GM19468 (cell line): Measurements from ENCODE around the gene MKLN1.

ENCODE experiments used
- ATAC-seq: cut with Tn5 transposase; IDR thresholded peaks from one replicate; pipeline ENCODE4 v1.9.1; 2021; ENCODE audit warnings: mild to moderate bottlenecking, moderate library complexity, moderate number of reproducible peaks; ENCODE audit not compliant: unreplicated experiment; ENCODE audit errors: extremely low read depth

The MKLN1 gene

DNA sequence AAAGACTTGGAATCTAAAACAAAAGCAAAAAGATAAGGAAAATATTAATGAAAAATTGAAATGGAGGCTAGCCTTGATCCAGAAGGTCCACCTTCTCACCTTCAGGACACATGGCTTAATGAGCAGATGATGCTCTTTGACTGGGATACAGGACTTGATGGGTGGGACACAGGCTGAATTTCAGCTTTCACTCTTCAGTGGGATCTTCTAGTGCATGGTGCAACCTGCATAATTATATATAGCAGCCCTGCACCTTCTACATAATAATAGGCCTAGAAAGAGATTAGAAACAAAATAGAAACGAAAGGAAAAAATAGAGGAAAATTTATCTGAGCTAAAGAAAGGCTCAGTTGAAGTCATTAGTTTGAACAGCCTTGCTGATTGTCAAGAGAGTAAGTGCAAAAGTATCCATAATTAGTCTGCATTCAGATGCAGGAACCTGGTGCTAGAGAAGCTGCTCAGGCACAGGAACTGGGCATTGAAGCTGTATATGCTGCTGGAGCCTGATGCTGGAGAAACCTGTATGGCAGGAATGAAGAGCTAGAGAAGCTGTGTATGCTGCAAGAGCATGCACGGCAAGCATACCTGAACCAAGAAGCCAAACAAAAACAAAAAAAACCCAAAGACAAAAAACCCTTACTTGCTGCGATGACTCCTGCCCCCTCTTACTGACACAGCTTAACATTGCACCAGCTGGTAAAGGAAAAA is 19.4 kb downstream of the MKLN1 start:
- ATAC-seq, result no peak

DNA sequence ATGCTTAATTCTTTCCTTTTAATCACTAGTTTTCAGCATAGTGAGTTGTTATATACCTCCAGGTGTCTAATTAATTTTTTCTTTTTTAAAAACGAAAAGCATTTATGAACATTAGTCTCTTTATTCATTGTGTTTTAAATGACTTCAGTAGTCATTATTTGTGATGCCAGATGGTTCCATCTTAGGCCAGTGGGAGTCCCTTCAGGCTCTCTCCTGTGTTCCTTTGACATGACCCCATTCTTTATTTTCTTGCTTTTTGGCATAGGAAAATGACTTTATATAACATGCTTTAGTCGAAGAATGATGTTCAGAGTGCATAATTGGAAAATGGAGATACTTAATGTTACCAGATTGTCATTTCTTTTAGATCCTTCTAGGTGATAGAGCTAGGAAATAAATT is 24.4 kb downstream of the MKLN1 start:
- no peak for ATAC-seq

DNA sequence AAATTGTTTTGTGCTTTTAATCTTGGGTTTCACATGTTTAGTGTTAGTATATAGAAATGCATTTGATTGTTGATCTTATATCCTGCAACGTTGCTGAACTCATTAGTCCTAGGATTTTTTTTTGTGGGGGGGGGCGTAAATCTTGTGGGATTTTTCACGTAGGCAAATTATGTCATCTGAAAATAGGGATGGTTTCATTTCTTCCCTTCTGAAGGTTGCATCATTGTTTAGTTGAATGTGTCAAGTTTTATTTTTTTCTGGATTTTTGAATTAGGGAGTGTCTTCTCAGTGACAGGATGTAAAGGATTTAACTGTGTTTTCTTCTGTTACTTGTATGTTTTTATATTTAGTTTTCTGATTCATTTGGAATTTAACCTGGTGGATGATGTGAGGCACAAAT is 26.7 kb downstream of the MKLN1 start:
- no peak for ATAC-seq

DNA sequence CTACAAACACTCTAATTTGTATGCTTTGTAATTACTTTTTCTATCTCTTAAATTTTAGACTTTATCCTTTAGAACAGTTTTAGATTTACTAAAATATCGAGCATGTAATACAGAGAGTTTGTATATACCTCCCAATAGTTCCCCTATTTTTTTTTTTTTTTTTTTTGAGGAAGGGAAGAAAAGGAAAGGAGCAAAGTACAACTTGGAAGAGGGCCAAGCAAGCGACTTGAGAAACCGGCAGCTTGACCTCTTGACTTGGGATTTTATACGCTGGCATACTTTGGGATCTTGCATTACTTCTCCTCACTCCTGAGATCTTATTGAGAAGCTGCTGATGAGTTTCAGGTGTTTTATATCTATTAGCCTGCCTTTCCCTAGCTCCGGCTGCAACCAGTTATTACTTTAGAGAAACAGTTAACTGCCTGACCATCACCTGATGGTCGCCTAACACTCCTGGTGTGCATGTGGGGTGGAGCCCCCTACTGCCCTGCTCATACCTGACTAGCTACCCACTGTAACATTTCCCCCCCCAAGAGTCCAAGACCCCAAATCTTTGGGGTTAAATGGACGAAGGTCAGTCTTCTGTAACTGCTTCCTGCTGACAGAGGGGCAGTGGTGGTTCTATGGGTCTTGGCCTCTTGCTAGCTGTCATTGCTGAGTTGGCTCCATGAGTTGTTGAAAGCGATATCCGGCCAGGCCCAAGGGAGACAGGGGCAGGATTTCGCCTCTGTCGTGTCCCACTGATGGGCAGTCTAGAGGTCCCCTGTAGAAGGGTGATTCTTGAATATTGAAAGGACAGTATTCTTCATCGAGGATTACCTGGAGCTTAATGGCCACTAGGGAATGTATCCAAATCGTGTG is 28.5 kb downstream of the MKLN1 start:
- ATAC-seq, result no peak

DNA sequence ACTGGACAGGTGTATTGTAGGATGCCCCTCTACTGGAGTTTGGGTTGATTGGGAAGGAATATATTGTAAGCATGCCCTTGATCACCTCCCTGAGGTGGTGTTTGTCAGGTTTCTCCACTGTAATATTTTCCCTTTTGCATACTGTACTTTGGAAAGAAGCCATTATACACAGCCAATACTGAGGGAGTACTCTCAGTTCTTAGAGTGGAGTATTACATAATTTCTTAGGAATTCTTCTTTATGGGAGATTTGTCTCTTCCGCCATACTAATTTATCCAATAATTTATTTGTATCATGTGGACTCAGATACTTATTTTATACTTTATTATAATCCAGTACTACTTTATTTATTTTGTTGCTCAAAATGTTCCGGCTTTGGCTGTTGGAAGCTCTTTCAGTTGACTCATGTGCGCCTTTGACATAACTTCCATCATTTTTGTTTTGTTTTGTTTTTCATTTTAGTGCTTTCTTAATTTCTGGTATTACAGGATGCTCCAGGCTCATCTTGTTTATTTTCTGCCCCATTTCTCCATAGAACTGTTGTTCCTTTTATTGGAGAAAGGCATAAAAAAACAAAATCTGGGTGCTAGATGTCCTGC is 29.7 kb downstream of the MKLN1 start:
- ATAC-seq, result no peak

DNA sequence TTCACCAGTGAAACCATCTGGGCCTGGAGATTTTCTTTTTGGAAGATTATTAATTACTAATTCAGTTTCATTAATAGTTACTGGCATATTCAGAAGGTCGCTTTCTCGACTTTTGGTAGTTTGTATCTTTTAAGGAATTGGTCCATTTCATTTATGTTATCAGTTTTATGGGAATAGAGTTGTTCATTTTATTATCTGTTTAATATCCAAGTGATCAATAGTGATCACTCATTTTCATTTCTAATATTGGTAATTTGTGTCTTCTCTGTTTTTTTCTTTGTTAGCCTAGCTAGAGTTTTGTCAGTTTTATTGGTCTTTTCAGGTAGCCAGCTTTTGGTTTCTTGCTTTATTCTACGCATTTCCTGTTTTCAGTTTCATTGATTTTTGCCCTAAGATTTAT is 31.0 kb downstream of the MKLN1 start:
- ATAC-seq, result no peak

DNA sequence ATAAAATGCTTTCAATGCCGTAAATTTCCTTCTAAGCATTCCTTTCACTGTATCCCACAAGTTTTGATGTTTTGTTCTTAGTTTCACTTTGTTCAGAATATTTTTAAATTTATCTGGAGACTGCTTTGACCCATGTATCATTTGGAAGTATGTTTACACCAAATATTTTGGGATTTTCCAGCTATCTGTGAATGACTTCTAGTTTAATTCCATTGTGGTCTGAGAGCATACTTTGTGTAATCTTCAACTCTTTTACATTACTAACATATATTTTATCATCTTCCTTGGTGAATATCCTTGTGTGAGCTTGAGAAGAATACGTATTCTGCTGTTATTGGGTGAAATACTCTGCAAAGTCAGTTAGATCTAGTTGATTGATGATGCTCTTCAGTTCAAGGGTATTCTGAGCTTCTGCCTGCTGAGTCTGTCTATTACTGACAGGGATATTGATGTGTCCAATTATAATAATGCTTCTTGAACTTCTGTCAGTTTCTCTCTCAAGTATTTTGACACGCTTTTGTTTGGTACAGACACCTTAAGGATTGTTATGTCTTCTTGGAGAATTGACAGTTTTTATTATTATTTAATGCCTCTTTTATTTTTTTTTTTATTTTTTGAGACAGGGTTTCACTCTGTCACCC is 31.6 kb downstream of the MKLN1 start:
- ATAC-seq, result no peak

DNA sequence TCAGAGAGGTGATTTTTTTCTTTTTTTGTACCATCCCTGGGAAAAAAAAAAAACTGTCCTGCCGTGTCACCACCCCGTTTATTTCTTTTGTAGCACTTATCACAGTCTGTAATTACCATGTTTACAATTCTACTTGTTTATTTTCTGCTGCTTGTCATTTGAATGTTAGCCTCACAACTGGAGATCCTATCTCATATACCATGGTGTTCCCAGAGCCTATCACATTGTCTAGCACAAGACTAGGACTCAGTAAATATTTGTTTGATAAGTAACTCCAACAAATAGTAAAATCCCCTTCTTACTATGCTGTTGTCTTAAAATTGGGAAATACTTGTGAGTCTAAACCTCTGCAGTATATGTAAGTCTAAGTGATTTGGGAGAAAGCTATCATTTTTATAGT is 36.0 kb downstream of the MKLN1 start:
- ATAC-seq, result no peak

DNA sequence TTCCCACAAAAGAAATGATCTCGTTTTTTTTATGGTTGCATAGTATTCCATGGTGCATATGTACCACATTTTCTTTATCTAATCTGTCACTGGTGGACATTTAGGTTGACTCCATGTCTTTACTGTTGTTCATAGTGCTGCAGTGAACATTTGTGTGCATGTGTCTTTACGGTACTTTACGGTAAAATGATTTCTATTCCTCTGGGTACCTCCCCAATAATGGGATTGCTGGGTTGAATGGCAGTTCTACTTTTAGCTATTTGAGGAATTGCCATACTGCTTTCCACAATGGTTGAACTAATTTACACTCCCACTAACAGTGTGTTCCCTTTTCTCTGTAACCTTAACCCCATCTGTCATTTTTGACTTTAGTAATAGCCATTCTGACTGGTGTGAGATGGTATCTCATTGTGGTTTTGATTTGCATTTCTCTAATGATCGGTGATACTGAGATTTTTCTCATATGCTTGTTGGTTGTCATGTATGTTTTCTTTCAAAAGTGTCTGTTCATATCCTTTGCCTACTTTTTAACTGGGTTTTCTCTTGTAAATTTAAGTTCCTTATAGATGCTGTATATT is 37.2 kb downstream of the MKLN1 start:
- no peak for ATAC-seq

DNA sequence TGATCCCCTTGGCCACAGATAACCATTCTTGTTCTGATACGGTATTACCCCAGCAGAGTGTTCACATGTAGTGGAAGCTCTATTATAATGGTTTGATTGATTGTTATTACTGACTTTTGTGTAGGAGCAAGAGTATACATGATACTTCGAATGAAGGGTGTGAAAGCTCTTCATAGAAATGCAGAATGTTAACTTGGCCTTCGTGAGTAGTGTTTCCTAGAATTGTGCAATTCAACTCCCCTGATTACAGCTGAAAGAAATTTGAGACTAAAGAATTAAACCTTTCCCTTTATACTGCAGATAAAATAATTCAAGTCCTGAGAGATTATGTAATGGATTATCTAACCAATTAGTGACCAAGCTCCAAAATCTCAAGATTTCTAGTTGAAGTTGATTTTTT is 38.2 kb downstream of the MKLN1 start:
- no peak for ATAC-seq

DNA sequence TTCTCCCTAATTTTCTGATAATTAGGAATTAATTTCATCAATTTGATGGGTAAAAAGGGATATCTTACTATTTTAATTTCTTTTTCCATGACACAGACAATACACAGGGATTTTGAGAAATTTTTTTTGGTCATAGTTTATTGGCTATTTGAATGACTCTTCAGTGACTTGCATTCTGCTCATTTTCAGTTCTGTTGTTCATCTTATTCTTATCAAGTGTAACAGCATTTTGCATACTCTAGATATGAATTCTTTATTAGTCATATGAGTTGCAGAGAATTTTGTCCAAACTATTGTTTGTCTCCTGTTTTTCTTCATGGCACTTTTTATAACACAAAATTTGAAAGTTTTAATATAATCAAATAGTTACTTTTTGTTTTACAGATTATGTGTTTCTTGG is 41.7 kb downstream of the MKLN1 start:
- ATAC-seq, result no peak

DNA sequence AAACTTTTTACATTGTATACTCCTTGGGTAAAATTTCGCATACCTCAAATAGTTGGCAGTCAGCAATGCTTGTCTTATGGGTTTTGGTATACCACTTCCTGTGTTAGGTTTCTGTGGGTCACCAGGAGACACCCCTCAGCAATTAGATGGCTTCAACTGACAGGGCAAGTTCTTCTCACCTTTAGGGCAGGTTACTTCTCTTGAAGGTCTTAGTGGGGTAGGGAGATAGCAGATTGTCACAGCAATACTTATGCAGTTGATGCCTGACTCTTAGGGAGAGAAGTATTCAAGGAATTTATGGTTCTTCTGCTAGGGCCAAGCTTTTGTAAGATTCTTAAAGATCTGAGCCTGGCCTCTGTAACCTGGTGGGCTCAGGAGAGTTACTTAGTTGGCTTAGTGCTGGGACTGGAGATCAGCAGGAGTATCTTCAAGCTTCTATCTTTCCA is 42.9 kb downstream of the MKLN1 start:
- ATAC-seq, result peak; percentile 74

DNA sequence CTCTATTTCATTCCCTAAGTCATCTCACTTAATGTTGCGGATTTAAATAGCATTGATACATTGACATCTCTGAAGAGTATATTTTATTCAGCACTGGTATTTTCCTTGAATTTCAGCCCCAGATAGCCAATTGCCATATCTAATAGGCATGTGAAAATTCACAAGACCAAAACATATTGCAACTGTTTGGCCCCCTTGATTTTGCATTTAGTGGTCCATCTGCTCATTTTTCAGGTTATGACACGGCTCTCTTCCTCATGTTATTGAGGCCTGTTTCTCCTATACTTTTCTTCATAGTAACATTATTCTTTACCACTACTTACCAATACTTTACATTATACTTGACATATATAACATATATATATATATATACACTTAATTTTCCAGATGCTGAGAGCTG is 43.7 kb downstream of the MKLN1 start:
- no peak for ATAC-seq

DNA sequence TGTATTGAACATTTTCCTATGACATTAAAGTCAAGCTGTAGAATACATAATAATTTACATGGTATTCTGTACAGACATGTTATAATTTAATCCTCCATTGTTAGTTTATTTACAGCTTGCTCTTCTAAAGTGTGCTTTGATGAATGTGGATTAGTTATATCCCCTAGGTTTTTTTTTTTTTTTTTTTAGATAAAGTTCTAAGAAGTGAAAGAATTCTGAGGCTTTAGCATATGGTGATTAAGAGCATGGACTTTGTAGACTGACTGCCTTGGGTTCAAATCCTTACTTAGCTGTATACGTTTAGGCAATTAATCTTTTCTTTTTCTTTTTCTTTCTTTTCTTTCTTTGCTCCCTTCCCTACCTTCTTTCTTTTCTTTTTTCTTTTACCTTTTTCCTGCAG is 44.9 kb downstream of the MKLN1 start:
- ATAC-seq, result no peak

DNA sequence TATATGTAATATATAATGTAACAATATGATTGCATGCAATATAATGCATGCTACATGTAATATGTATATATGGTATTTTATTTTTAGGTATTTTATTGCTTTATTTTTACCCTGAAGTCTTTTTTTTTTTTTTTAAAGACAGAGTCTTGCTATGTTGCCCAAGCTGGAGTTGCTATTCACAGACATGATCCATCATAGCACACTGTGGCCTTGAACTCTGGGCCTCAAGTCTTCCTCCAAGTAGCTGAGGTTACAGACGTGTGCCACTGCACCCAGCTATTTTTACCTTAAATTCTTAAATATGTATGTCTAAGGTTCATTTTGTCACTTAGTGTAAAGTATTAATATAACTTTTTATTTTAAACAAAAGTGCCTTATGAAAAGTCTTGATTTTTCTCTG is 47.1 kb downstream of the MKLN1 start:
- ATAC-seq, result no peak

DNA sequence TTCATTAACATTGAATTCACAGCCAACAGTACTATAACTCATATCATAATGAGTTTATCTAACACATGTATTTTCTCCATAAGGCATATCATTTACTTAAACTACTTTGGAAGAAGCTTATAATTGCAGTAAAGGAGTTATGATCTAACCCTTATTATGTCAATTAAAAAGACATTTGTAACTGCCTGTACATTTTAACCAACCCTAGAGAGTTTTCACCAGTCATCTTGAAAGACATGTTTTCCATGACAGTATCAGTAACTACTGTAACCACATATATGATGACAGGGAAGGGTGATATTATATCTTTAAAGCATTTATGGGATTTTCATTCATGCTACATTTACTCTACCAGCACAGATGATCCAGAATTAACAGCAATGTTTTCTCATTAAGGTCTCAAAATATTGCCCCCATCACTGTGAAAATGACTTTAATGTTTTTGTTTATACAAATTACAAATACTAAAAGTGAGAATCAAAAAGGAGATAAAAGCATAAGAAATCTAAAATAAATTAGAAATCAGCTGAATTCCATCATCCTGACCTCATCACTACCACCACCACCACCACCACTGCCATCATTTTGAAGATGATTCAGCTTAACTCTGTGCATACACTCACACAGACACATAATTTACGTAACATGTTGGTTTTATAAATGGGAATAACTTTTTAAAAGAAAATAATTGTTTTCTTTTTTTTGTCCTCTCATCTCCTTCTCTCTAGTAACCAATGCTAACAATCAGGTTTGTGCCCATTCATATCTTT is 53.6 kb downstream of the MKLN1 start:
- no peak for ATAC-seq

DNA sequence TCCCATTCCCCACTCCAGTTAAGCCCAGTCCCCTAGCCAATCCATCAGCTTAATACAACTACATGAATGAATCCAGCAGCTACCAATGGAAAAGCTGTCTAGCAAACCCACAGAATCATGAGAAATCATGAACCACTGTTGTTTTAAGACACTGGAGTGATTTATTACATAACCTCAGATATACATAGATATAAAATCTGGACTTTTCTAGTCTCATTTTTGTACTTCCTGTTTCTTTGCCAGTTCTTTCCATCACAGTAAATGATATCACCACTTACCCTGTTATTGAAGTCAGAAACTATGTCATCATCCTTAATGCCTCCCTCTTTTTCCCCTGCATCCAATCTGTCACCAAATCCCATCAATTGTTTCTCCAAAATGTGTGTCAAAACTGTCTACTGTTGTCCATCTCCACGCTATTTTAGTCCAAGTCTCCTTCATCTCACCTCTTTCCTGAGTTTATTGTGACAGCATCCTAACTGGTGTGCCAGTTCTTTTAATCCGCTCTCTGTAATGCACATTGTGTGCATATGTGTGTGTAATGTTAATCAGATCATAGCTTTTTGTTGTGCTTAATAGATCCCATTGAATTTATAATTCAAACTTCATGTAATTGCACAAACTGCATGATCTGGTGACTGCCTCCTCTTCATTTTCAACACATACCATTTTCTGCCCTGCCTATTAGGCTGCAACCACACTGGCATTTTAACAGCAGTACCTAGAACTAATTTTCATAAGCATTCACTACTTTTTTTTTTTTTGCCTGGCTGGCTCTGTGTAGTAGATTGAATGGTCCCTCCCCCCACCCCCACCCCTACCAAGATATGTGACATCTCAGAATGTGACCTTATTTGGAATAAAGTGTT is 56.0 kb downstream of the MKLN1 start:
- ATAC-seq, result no peak

DNA sequence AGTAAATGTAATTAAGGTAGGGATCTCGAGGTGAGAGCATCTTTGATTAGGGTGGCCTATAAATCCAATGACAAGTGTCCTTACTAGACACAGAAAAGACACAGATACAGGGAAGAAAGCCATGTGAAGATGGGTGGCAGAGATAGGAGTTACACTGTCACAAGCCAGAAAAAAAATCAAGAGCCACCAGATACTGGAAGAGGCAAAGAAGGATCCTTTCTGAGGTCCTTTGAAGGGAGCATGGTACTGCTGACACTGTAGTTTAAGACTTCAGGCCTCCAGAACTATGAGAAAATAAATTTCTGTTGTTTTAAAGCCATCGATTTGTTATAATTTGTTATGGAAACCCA is 56.6 kb downstream of the MKLN1 start:
- ATAC-seq, result no peak

DNA sequence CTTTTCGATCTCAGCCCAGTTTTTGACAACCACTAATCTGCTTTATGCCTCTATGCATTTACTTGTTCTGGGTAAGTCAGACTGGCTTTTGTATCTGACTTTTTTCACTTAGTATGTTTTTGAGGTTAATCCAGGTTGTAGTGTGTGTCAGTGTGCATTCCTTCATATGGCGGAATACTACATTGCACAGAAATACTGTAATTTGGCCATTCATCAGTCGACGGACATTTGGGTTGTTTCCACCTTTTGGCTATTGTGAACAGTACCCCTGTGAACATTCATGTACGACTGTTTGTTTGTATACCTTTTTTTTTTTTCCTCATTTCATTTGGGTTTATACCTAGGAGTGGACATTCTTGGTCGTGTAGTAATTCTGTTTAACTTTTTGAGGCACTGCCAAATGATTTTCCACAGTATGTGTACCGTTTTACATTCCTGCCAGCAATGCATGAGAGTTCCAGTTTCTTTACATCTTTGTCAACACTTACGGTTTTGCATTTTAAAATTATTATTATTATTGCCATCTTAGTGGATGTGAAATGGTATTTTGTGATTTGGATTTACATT is 57.4 kb downstream of the MKLN1 start:
- ATAC-seq, result no peak
